GM21381 (cell line): ENCODE results near the gene SLC12A8.
A peak's percentile ranks its signal among the peaks of the same experiment; 100 is the strongest.

Experiments used
- ATAC-seq: cut with Tn5 transposase; IDR thresholded peaks from one replicate; pipeline ENCODE4 v1.9.1; 2021; ENCODE audit warnings: mild to moderate bottlenecking, moderate library complexity; ENCODE audit not compliant: unreplicated experiment

SLC12A8 gene

GRCh38 chr3:125140818-125141595 lies 71.5 kb downstream of the SLC12A8 start:
- ATAC-seq = peak; percentile 2

GRCh38 chr3:125140011-125140817 lies 72.3 kb downstream of the SLC12A8 start:
- no peak for ATAC-seq

DNA sequence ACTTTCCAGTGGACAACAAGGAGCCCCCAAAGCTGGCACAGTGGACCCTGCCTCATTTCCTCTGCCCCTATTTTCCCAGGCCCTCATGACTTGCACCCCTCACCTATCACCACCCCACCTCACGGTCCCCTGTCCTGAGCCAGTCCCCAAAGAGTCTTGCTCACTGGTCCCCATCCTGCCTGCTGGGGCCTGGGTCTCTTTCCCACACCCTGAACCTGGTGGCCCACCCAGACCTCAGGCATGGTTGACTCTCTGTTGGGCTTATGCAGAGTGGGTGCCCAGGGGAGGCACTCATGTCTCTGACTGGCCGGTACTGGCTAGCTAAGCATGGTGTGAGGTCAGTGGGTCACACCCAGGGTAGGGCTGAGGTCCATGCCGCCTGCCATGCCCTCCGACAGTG lies 73.2 kb downstream of the SLC12A8 start:
- no peak for ATAC-seq

GRCh38 chr3:125137358-125138033 lies 75.1 kb downstream of the SLC12A8 start:
- no peak for ATAC-seq

GRCh38 chr3:125136966-125137357 lies 75.6 kb downstream of the SLC12A8 start:
- no peak for ATAC-seq

GRCh38 chr3:125136515-125136914 lies 76.0 kb downstream of the SLC12A8 start:
- no peak for ATAC-seq

GRCh38 chr3:125134952-125135351 lies 77.6 kb downstream of the SLC12A8 start:
- no peak for ATAC-seq

- no peak for ATAC-seq
Observed at GRCh38 chr3:125132815-125133214, 79.7 kb downstream of the SLC12A8 start.

GRCh38 chr3:125129512-125129997 lies 83.0 kb downstream of the SLC12A8 start:
- no peak for ATAC-seq

DNA sequence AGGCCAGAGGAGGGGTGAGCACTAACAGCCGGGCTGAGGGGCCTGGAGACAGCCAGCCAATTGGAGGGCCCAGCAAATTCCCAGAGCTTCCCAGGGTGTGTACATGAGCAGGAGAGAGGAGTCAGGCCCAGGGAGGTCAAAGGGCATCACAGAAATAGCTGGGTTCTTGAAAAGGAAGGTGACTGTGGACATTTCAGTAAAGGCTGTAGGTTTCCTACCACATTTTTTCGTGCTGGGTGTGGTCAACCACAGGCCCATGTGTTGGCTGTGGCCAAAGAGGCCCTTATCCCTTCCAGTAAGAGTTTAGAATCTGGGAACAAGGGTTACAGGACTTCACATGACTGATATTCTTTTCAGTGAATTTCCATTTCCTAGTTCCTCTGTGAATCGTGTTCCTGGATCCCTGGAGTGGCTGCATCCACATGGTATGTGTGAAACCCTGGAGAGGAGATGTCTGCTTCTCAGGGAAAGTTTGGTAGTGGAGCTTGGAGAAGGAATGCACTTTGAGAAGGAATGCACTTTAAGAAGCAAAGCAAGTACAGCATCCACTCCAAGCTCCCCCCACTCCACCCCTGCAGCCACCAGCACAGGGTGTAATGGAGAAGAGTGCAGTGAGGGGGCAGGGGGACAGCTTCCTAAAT lies 83.6 kb downstream of the SLC12A8 start:
- no peak for ATAC-seq

- no peak for ATAC-seq
Observed at GRCh38 chr3:125126323-125126722, 86.2 kb downstream of the SLC12A8 start.

GRCh38 chr3:125125821-125126245 lies 86.7 kb downstream of the SLC12A8 start:
- no peak for ATAC-seq

DNA sequence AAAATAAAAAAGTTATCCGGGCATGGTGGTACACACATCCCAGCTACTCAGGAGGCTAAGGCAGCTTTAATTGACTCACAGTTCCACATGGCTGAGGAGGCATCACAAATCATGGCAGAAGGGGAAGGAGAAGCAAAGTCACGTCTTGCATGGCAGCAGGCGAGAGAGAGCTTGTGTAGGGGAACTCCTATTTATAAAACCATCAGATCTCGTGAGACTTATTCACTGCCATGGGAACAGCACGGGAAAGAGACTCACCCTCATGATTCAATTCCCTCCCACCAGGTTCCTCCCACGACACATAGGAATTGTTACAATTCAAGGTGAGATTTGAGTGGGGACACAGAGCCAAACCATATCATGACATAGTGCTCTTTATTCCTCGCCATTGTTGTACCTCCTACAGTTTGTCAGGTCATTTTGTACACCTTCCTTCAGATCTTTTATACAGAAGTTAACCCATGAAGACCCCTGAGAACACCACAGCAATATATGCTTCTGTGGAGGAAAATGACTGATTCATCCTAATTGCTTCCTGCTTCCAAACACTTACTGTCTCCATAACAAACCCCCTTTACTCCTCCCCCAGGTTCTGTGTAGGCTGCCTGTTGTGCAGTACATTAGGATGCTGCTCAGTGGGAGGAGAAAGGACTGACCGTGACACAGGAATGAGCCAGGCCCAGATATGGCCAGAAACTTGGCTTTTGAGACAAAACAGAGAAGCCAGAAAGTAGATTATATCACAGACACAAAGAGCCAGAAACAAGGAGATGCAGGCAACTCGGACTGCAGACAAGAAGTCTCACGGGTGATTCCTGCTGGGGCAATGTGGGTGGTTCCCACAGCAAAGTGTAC lies 88.9 kb downstream of the SLC12A8 start:
- ATAC-seq = no peak

DNA sequence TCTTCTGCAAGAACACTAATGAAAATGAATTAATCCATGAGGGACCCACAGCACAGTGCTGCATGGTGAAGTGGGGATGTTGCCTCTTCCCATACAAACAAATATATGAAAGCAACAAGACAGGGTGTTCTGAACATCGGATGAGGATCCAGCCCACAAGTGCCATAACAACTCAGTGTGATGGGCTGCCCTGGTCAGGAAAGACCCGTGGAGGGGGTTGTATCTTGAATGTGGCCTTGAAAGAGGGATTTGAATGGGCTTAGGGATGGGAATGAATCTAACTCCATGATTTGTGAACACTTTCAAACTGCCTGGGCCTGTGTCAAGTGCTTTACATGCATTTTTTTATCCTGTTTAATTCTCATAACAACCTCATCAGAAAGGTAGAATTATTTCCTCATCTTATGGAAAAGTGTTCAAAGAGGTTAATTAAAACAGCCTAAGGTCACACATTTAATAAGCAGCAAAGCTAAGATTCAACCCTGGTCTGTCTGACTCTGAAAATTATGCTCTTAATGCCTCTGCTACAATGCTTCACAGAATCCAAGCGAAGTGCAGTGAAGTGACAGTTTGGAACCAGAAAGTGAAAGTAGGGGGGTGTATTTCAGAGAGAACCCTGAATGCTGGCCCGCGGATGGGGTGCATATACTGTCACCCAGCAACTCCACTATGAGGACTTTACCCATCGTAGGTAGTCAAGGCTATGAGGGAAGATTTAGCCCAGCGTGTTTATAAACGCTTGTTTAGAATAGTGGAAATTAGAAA lies 91.1 kb downstream of the SLC12A8 start:
- ATAC-seq = peak; percentile 48

GRCh38 chr3:125120379-125121122 lies 92.0 kb downstream of the SLC12A8 start:
- ATAC-seq = no peak

DNA sequence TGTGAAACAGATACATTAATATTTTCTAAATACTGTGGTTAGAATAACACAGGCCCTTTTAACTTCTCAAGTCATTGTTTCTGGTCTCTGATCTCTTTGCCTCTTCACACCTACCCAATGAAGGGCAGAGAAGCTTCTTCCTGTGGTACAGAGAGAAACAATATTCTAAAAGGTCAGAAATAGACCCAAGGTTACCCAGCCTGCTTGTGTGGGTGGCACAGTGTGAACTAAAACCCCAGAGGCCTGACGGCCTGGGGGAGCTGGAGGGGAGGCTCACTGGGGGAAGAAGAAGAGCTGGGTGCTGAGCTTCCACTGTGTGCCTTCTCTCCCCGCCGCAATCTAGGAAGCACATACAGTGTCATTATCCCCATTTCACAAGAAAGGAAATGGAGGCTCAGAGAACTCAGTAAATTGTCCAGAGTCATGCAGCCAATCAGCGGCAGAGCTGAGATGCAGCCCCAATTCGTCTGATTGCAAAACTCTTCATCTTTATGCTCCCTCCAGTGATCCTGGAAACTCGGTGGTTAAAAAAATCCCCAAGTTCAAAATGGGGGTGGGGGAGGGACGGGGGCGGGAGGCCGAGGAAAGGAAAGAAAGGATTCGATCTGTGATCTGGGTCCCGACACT lies 92.7 kb downstream of the SLC12A8 start:
- peak; percentile 58 for ATAC-seq

GRCh38 chr3:125118600-125118999 lies 93.9 kb downstream of the SLC12A8 start:
- no peak for ATAC-seq

DNA sequence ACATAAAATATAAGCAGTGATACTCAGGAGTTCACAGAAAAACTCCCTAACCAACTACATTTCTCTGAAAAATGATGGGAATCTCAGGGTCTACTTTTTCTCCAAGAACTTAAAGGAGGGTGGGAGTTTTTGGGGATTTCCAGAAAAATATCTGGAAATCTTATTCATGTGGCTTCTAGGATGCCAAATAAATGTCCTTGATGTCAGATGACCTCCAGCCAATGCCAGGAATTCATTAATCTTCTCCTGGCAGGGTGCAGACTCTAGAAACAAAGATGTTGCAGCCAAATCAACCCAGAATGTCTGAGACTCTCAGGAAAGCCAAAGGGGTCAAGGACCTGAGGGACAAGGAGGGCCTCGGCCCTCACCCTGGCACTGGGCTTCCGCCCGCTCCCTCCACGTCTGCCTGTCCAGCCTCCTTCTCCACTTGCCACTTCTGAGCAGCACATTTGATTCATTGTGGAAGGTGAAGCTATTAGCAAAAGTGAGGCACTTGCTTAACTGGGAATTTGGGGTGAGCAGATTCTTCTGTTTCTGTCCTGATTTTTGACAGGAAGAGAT lies 94.8 kb downstream of the SLC12A8 start:
- ATAC-seq = no peak
